Activated CD4-positive, CD25-positive, alpha-beta regulatory T cell treated with anti-CD3 and anti-CD28 coated beads, Interleukin-2, amount 50 U/mL, for 72 hours (primary cell): Measurements from ENCODE around the gene F2RL2.

Source experiments
- DNase-seq: peaks from one replicate; pipeline ENCODE4 v3.0.0; 2021

Gene F2RL2

GRCh38 chr5:76582230-76583162, 40.7 kb downstream of the F2RL2 start:
- no peak for DNase-seq

- DNase-seq: no peak
Observed at GRCh38 chr5:76580981-76581380, 42.2 kb downstream of the F2RL2 start.

GRCh38 chr5:76579166-76579937, 43.9 kb downstream of the F2RL2 start:
- no peak for DNase-seq

GRCh38 chr5:76576996-76577395, 46.2 kb downstream of the F2RL2 start:
- DNase-seq: no peak

- no peak for DNase-seq
Observed at GRCh38 chr5:76576450-76576849, 46.8 kb downstream of the F2RL2 start.

- no peak for DNase-seq
Observed at GRCh38 chr5:76571559-76571958, 51.6 kb downstream of the F2RL2 start.

GRCh38 chr5:76570153-76570552, 53.0 kb downstream of the F2RL2 start:
- no peak for DNase-seq
